ENCODE data around the gene KRTAP9-4. TPM values are rescaled to one million over a fixed set of nuclear protein-coding genes. Genes with fewer than 3 reads are reported as not detected.
"Not testable (repeated sequence)": the region's sequence is repeated elsewhere in the genome, so short reads cannot be mapped to it uniquely, and the experiment has no call there.

Gene KRTAP9-4
- total RNA-seq, 2 donors from 2014 or later, result not detected

DNA sequence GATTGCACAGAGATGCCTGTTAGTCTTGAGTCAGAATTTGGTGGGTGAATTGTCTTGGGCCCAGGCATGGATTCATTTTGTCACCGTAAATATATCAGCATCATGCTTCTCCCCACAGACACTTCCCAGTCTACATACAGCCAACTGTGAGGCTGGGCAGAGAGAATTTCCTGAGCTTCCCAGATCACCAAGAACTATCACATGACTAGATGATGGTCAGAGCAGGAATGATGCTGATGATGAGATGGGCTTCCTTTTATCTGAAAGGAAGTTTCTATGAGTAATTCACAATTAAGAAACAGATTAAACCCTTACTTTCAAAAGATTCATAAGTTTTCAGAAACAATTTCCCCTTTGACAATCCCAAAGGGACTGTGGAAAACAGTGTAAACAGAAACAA is 5.4 kb downstream of the KRTAP9-4 start:
- intact Hi-C loops (cut with DNase I), result no loop called here
- H3K9me3 ChIP-seq, result no peaks in the 10 kb centered on the region
- TF ChIP-seq, protein P1, sequence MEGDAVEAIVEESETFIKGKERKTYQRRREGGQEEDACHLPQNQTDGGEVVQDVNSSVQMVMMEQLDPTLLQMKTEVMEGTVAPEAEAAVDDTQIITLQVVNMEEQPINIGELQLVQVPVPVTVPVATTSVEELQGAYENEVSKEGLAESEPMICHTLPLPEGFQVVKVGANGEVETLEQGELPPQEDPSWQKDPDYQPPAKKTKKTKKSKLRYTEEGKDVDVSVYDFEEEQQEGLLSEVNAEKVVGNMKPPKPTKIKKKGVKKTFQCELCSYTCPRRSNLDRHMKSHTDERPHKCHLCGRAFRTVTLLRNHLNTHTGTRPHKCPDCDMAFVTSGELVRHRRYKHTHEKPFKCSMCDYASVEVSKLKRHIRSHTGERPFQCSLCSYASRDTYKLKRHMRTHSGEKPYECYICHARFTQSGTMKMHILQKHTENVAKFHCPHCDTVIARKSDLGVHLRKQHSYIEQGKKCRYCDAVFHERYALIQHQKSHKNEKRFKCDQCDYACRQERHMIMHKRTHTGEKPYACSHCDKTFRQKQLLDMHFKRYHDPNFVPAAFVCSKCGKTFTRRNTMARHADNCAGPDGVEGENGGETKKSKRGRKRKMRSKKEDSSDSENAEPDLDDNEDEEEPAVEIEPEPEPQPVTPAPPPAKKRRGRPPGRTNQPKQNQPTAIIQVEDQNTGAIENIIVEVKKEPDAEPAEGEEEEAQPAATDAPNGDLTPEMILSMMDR (IDR thresholded peaks at IDR 0.05), result no peak

GRCh38 chr17:41255381-41256290 is 6.1 kb downstream of the KRTAP9-4 start, which contains the start of gene KRTAP9-9:
Gene KRTAP9-9 (plus strand): TSS chr17:41255384.
- DNase-seq; intact Hi-C loops (cut with DNase I); H3K4me1 ChIP-seq; H3K36me3 ChIP-seq; H3K27ac ChIP-seq; H3K9me3 ChIP-seq; H3K9ac ChIP-seq (ENCODE audit: low read depth in 2 of 2, low read length in 2 of 2); H3K27me3 ChIP-seq; H3K4me3 ChIP-seq: not testable (repeated sequence)

More for the DNA sequence above, 5.4 kb downstream of the KRTAP9-4 start:
- Histone ChIP-seq H3K4me1 (no peaks in the 10 kb centered on the region), H3K27ac (no peak overlapping the region), H3K27me3 (no peaks in the 10 kb centered on the region), H3K4me3 (no peak overlapping the region), H3K36me3 (no peaks in the 10 kb centered on the region), H3K9ac (ENCODE audit: low read depth in 2 of 2, low read length in 2 of 2) (no peak overlapping the region)
- DNase-seq, result no peak

DNA sequence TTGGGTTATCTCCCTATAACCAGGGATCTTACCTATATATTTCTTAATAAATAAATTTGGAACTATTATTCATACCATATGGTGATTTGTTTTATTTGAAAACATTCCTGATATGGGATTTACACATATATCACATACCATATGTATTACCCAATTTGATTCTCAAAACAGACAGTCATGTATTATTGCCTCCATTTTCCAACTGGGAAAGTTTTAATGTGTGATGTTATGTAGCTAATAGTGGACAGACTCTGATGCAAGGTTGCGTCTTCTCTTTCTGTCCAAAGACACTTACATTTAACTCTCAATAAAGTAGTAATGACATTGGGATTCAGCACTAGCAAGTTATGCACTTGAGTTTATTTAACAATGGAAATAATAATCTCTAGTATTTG is 6.8 kb downstream of the KRTAP9-4 start:
- H3K9ac ChIP-seq (ENCODE audit: low read depth in 2 of 2, low read length in 2 of 2), result no peak overlapping the region
- H3K9me3 ChIP-seq, result no peaks in the 10 kb centered on the region
- H3K27ac ChIP-seq, result no peak overlapping the region
- no peaks in the 10 kb centered on the region for H3K36me3 ChIP-seq
- no peaks in the 10 kb centered on the region for H3K27me3 ChIP-seq
- DNase-seq, result no peak
- TF ChIP-seq, protein P1 (IDR thresholded peaks at IDR 0.05), result no peak
- H3K4me1 ChIP-seq, result no peaks in the 10 kb centered on the region
- intact Hi-C loops (cut with DNase I), result no loop called here
- H3K4me3 ChIP-seq, result no peak overlapping the region

GRCh38 chr17:41258406-41258805 is 8.9 kb downstream of the KRTAP9-4 start:
- TF ChIP-seq, protein P1 (IDR thresholded peaks at IDR 0.05), result no peak
- no peaks in the 10 kb centered on the region for H3K4me1 ChIP-seq
- no peak for DNase-seq
- no peaks in the 10 kb centered on the region for H3K9me3 ChIP-seq
- no peak overlapping the region for H3K9ac ChIP-seq (ENCODE audit: low read depth in 2 of 2, low read length in 2 of 2)
- H3K27ac ChIP-seq, result no peak overlapping the region
- H3K4me3 ChIP-seq, result no peak overlapping the region
- intact Hi-C loops (cut with DNase I), result no loop called here
- no peaks in the 10 kb centered on the region for H3K36me3 ChIP-seq
- no peaks in the 10 kb centered on the region for H3K27me3 ChIP-seq

DNA sequence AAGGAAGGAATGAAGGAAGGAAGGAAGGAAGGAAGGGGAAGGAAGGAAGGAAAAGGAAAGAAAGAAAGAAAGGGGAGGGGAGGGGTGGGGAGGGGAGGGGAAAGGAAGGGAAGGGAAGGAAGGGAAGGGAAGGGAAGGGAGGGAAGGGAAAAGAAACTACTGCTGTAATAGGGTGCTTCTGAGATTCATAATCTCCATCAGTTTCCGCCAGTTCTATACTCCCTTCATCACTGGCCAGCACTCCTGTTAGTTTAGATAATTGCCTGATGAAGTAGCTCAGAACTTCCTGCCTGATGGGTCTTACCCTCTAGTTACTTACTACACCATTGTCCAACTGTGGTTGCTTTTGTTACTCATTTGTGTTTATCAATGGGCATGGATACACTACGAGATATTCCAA is 13.7 kb downstream of the KRTAP9-4 start:
- TF ChIP-seq, protein P1 (IDR thresholded peaks at IDR 0.05), result no peak
- Histone ChIP-seq H3K4me3 (no peak overlapping the region), H3K27ac (no peak overlapping the region), H3K36me3 (no peaks in the 10 kb centered on the region), H3K4me1 (no peaks in the 10 kb centered on the region), H3K9me3 (no peaks in the 10 kb centered on the region), H3K9ac (ENCODE audit: low read depth in 2 of 2, low read length in 2 of 2) (no peak overlapping the region), H3K27me3 (no peaks in the 10 kb centered on the region)
- no peak for DNase-seq
- intact Hi-C loops (cut with DNase I), result no loop called here

DNA sequence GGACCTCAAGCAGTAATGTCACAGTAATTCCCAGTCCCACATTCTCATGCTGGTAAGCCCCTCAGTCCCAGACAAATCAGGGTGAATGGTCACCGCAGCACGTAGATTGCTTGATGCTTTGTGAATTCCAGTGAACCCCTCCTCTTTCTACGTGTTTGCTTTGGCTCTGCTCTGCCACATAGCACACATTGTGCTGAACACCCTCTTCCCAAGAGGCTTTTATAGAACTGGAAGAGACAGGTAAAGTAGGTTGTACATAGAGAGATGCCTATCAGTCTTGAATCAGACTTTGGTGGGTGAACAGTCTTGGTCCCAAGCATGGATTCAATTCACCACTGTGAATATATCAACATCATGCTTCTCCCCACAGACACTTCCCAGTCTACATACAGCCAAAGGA is 15.1 kb downstream of the KRTAP9-4 start:
- TF ChIP-seq, protein P1 (IDR thresholded peaks at IDR 0.05), result no peak
- Histone ChIP-seq H3K4me3 (no peak overlapping the region), H3K9me3 (no peaks in the 10 kb centered on the region), H3K27me3 (no peaks in the 10 kb centered on the region), H3K4me1 (no peaks in the 10 kb centered on the region), H3K27ac (no peak overlapping the region), H3K9ac (ENCODE audit: low read depth in 2 of 2, low read length in 2 of 2) (no peak overlapping the region), H3K36me3 (no peaks in the 10 kb centered on the region)
- intact Hi-C loops (cut with DNase I), result loop anchor here (2.0 kb wide), 1 partner anchor 14 kb away; no protein-coding TSS in a partner anchor
- no peak for DNase-seq
